ENCODE data around the gene RRAS2.

DNA sequence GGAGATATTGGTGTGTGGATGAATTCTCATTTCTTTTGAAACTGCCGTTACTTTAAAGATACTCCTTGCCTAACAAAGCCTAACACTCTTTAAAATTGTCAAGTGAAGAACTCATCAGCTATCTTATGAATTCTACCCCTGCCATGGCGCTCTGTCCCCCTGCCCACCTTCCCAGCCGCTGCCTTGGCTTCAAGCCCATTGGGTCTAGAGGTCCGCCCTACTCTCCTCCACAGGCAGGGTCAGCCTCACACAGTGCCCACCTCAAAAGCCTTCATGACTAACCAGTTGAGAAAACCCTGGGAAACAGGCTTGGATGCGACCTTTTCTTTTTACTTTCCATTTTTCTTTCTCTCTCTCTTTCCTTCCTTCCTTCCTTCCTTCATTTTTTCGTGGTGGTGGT, 128.6 kb downstream of the RRAS2 start:
- TF ChIP-seq POLR2A (IDR thresholded peaks at IDR 0.05) (no peak), POLR2AphosphoS5 (IDR thresholded peaks at IDR 0.05) (no peak)
- TF ChIP-seq, protein P1, sequence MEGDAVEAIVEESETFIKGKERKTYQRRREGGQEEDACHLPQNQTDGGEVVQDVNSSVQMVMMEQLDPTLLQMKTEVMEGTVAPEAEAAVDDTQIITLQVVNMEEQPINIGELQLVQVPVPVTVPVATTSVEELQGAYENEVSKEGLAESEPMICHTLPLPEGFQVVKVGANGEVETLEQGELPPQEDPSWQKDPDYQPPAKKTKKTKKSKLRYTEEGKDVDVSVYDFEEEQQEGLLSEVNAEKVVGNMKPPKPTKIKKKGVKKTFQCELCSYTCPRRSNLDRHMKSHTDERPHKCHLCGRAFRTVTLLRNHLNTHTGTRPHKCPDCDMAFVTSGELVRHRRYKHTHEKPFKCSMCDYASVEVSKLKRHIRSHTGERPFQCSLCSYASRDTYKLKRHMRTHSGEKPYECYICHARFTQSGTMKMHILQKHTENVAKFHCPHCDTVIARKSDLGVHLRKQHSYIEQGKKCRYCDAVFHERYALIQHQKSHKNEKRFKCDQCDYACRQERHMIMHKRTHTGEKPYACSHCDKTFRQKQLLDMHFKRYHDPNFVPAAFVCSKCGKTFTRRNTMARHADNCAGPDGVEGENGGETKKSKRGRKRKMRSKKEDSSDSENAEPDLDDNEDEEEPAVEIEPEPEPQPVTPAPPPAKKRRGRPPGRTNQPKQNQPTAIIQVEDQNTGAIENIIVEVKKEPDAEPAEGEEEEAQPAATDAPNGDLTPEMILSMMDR (IDR thresholded peaks at IDR 0.05): no peak
